DOHH2 (cell line): ENCODE data around the gene HDHD5.

Experiments
- CTCF ChIP-seq: fragments of 200-600 bp; sonication (generic); IDR thresholded peaks from one replicate; pipeline ENCODE4 v1.5.1; 2014; ENCODE audit warnings: antibody characterized with exemption, mild to moderate bottlenecking, low read depth, low read length; ENCODE audit not compliant: poor library complexity, severe bottlenecking
- EZH2phosphoT487 ChIP-seq: fragments of 200-600 bp; sonication (generic); IDR thresholded peaks from 2 replicates; pipeline ENCODE4 v1.6.1; 2017; ENCODE audit warnings: borderline replicate concordance, mild to moderate bottlenecking, antibody characterized with exemption, low read length, moderate library complexity, mixed read lengths

GRCh38 chr22:17162731-17163130 lies 3.7 kb upstream of the HDHD5 start:
- TF ChIP-seq CTCF (no peak), EZH2phosphoT487 (no peak)
